ENCODE results near the gene DVL3.

- no peak for TF ChIP-seq CTCF (IDR thresholded peaks at IDR 0.05)
- no peak for TF ChIP-seq EP300 (IDR thresholded peaks at IDR 0.05)
- no peak for TF ChIP-seq POLR2A (IDR thresholded peaks at IDR 0.05)
These were observed 13.4 kb downstream of the DVL3 start for GRCh38 chr3:184168363-184169120.
